IMR-90 (cell line): ENCODE results near the gene LAMA2. TPM values are rescaled to one million over a fixed set of nuclear protein-coding genes. Genes with fewer than 3 reads are reported as not detected.

ENCODE experiments used
- ATAC-seq: fragments of 200-7000 bp; cut with Tn5 transposase; 2 replicates; pipeline ENCODE4 v1.9.1; 2020; ENCODE audit warnings: low read depth, mild to moderate bottlenecking, moderate library complexity
- BruUV-seq: library from RNA; stranded (reverse); fragments of 400-500 nt; replicated peaks from 2 replicates; lab custom pipeline; 2021; lab: Mats Ljungman, UMichigan
- CTCF ChIA-PET: fragments of 300-600 bp; formaldehyde crosslinking; extraction: SDS; loops from one replicate; lab custom pipeline; 2021; ENCODE audit warnings: antibody characterized with exemption; lab: Yijun Ruan, JAX
- POLR2A ChIA-PET: fragments of 300-600 bp; sonication (Branson Sonifier 250); formaldehyde crosslinking; loops from one replicate; lab custom pipeline; 2022; ENCODE audit warnings: antibody characterized with exemption; ENCODE audit not compliant: unreplicated experiment; lab: Charles Lee
- DNase-seq: peaks from one replicate; pipeline ENCODE4 v3.0.0; 2013
- H2AFZ ChIP-seq: replicated peaks from 2 replicates; pipeline ENCODE3; 2013; ENCODE audit warnings: low read length, mild to moderate bottlenecking; ENCODE audit not compliant: poor library complexity
- H2AK5ac ChIP-seq: 2 replicates; pipeline ENCODE4 v1.6.1; 2013; ENCODE audit warnings: low read depth, low read length, inconsistent platforms
- H2AK9ac ChIP-seq: replicated peaks from 2 replicates; pipeline ENCODE3; 2013; ENCODE audit warnings: mild to moderate bottlenecking, low read depth, low read length, moderate library complexity; ENCODE audit not compliant: poor library complexity
- H2BK120ac ChIP-seq: 2 replicates; pipeline ENCODE4 v1.6.1; 2013; ENCODE audit warnings: low read depth, low read length, inconsistent platforms
- H2BK15ac ChIP-seq: 3 replicates; pipeline ENCODE4 v1.6.1; 2013; ENCODE audit warnings: low read depth, low read length, inconsistent platforms
- H2BK20ac ChIP-seq: 2 replicates; pipeline ENCODE4 v1.6.1; 2013; ENCODE audit warnings: low read depth, mild to moderate bottlenecking, inconsistent platforms, low read length, moderate library complexity
- H2BK5ac ChIP-seq: 2 replicates; pipeline ENCODE4 v1.6.1; 2013; ENCODE audit warnings: mild to moderate bottlenecking, low read depth, low read length, inconsistent platforms; ENCODE audit not compliant: poor library complexity, severe bottlenecking
- H3K14ac ChIP-seq: replicated peaks from 2 replicates; pipeline ENCODE4 v1.6.1; 2013; ENCODE audit warnings: low read depth, low read length, inconsistent platforms
- H3K18ac ChIP-seq: 2 replicates; pipeline ENCODE4 v1.6.1; 2013; ENCODE audit warnings: low read depth, low read length, control low read depth
- H3K23ac ChIP-seq: 2 replicates; pipeline ENCODE4 v1.6.1; 2013; ENCODE audit warnings: low read depth, low read length, inconsistent platforms
- H3K27ac ChIP-seq: 2 replicates; pipeline ENCODE4 v1.5.1; 2013; ENCODE audit warnings: mild to moderate bottlenecking, control low read depth, low read length; ENCODE audit not compliant: insufficient read depth
- H3K27me3 ChIP-seq: 2 replicates; pipeline ENCODE4 v1.6.1; 2013; ENCODE audit warnings: low read length; ENCODE audit not compliant: control insufficient read depth, insufficient read depth
- H3K36me3 ChIP-seq: 2 replicates; pipeline ENCODE4 v1.6.1; 2013; ENCODE audit warnings: low read length, mixed read lengths; ENCODE audit not compliant: control insufficient read depth, insufficient read depth
- H3K4ac ChIP-seq: 2 replicates; pipeline ENCODE4 v1.6.1; 2013; ENCODE audit warnings: low read depth, low read length, inconsistent platforms
- H3K4me1 ChIP-seq: 2 replicates; pipeline ENCODE4 v1.6.1; 2013; ENCODE audit warnings: low read length, mixed read lengths; ENCODE audit not compliant: control insufficient read depth, insufficient read depth
- H3K4me2 ChIP-seq: 2 replicates; pipeline ENCODE4 v1.6.1; 2013; ENCODE audit warnings: low read depth, mild to moderate bottlenecking, control low read depth, low read length, moderate library complexity
- H3K4me3 ChIP-seq: 2 replicates; pipeline ENCODE4 v1.5.1; 2013; ENCODE audit warnings: low read depth, mild to moderate bottlenecking, control low read depth, low read length, moderate library complexity; ENCODE audit not compliant: insufficient read depth
- H3K56ac ChIP-seq: 2 replicates; pipeline ENCODE4 v1.6.1; 2013; ENCODE audit warnings: low read length, inconsistent platforms; ENCODE audit not compliant: insufficient read depth; ENCODE audit errors: extremely low read depth
- H3K79me1 ChIP-seq, 2 experiments: 2 replicates each; pipeline ENCODE4 v1.6.1; 2013; ENCODE audit warnings: low read length in 2 of 2, inconsistent platforms in 1 of 2, low read depth in 1 of 2
- H3K9ac ChIP-seq: 2 replicates; pipeline ENCODE4 v1.6.1; 2013; ENCODE audit warnings: low read depth, low read length, control low read depth
- H3K9me1 ChIP-seq: 2 replicates; pipeline ENCODE4 v1.6.1; 2013; ENCODE audit warnings: low read length, inconsistent platforms; ENCODE audit not compliant: insufficient read depth
- H3K9me3 ChIP-seq: 2 replicates; pipeline ENCODE4 v1.6.1; 2013; ENCODE audit warnings: low read length; ENCODE audit not compliant: control insufficient read depth, insufficient read depth
- H4K20me1 ChIP-seq: 2 replicates; pipeline ENCODE4 v1.6.1; 2013; ENCODE audit warnings: low read length, inconsistent platforms; ENCODE audit not compliant: insufficient read depth
- H4K5ac ChIP-seq: 2 replicates; pipeline ENCODE4 v1.6.1; 2013; ENCODE audit warnings: mild to moderate bottlenecking, low read depth, low read length, control low read depth
- H4K8ac ChIP-seq, 2 experiments: 2 replicates each; pipeline ENCODE4 v1.6.1; 2013; ENCODE audit warnings: low read depth in 2 of 2, low read length in 2 of 2, control low read depth in 1 of 2, inconsistent platforms in 1 of 2
- H4K91ac ChIP-seq: 2 replicates; pipeline ENCODE4 v1.6.1; 2013; ENCODE audit warnings: low read depth, low read length, inconsistent platforms; ENCODE audit not compliant: insufficient read depth
- BHLHE40 ChIP-seq: fragments of 150-350 bp; IDR thresholded peaks from 2 replicates; pipeline ENCODE4 v1.6.1; 2016; ENCODE audit warnings: mild to moderate bottlenecking, low read depth, low read length
- CEBPB ChIP-seq: IDR thresholded peaks from 2 replicates; pipeline ENCODE4 v1.6.1; 2012; ENCODE audit warnings: low read depth, low read length, improper control_type of control experiment
- CHD1 ChIP-seq: IDR thresholded peaks from 2 replicates; pipeline ENCODE4 v1.6.1; 2012; ENCODE audit warnings: low read depth, low read length, improper control_type of control experiment
- ELK1 ChIP-seq: fragments of 150-350 bp; IDR thresholded peaks from 2 replicates; pipeline ENCODE4 v1.6.1; 2016; ENCODE audit warnings: low read depth, mild to moderate bottlenecking, low read length, moderate library complexity, borderline replicate concordance
- FOS ChIP-seq: fragments of 150-350 bp; IDR thresholded peaks from 2 replicates; pipeline ENCODE4 v1.6.1; 2016; ENCODE audit warnings: low read depth, low read length
- MAFK ChIP-seq: IDR thresholded peaks from 2 replicates; pipeline ENCODE4 v1.6.1; 2012; ENCODE audit warnings: low read depth, low read length, improper control_type of control experiment
- MAZ ChIP-seq: IDR thresholded peaks from 2 replicates; pipeline ENCODE4 v1.6.1; 2012; ENCODE audit warnings: low read depth, mild to moderate bottlenecking, low read length, improper control_type of control experiment, moderate library complexity, borderline replicate concordance
- MXI1 ChIP-seq: IDR thresholded peaks from 2 replicates; pipeline ENCODE4 v1.6.1; 2012; ENCODE audit warnings: low read depth, mild to moderate bottlenecking, low read length, moderate library complexity, borderline replicate concordance
- NFE2L2 ChIP-seq: fragments of 150-350 bp; IDR thresholded peaks from 2 replicates; pipeline ENCODE4 v1.6.1; 2016; ENCODE audit warnings: low read depth, mild to moderate bottlenecking, low read length
- POLR2A ChIP-seq: IDR thresholded peaks from 2 replicates; pipeline ENCODE4 v1.6.1; 2012; ENCODE audit warnings: mild to moderate bottlenecking, low read depth, low read length
- RAD21 ChIP-seq: IDR thresholded peaks from 2 replicates; pipeline ENCODE4 v1.6.1; 2012; ENCODE audit warnings: low read length, improper control_type of control experiment
- RCOR1 ChIP-seq: IDR thresholded peaks from 2 replicates; pipeline ENCODE4 v1.6.1; 2012; ENCODE audit warnings: mild to moderate bottlenecking, low read length, improper control_type of control experiment; ENCODE audit not compliant: insufficient replicate concordance
- RFX5 ChIP-seq: IDR thresholded peaks from 2 replicates; pipeline ENCODE4 v1.8.0; 2012; ENCODE audit warnings: low read depth, mild to moderate bottlenecking, low read length, moderate library complexity
- SMC3 ChIP-seq: fragments of 150-350 bp; IDR thresholded peaks from 2 replicates; pipeline ENCODE4 v1.6.1; 2016; ENCODE audit warnings: low read depth, mild to moderate bottlenecking, antibody characterized with exemption, low read length, moderate library complexity
- USF2 ChIP-seq: fragments of 150-350 bp; IDR thresholded peaks from 2 replicates; pipeline ENCODE4 v1.6.1; 2017; ENCODE audit warnings: mild to moderate bottlenecking, antibody characterized with exemption, low read length, low read depth
- WGBS, 2 experiments: methylation state at CpG; one replicate each; pipeline versions ENCODE4 v1.1.5 to v1.1.7; 2013; ENCODE audit warnings: missing lambda C conversion rate in 2 of 2; ENCODE audit not compliant: insufficient read length in 1 of 2; ENCODE audit errors: extremely low coverage in 2 of 2; 5-methylcytosine and 5-hydroxymethylcytosine counted together
- dilution Hi-C: fragments of 300-500 bp; cut with HindIII; formaldehyde crosslinking; loops from one replicate; pipeline ENCODE4 v1.14.3; 2018; ENCODE audit warnings: low sequenced_read_pairs; ENCODE audit not compliant: unreplicated experiment
- in situ Hi-C: fragments of 300-500 bp; cut with MboI; formaldehyde crosslinking; loops from 3 replicates; pipeline ENCODE4 v1.14.3; 2019; ENCODE audit warnings: low sequenced_read_pairs, inconsistent platforms, mixed read lengths
- intact Hi-C: fragments of 100-400 bp; cut with micrococcal nuclease; formaldehyde crosslinking; loops from 2 replicates; pipeline ENCODE4 v1.10.0; 2022
- polyA plus RNA-seq, 3 experiments: library from polyadenylated mRNA; depleted of rRNA; stranded (reverse); fragments of >200 nt; gene quantifications; 2 replicates each; pipeline ENCODE4 v1.2.3, GENCODE V29; 2012; ENCODE audit warnings: low replicate concordance in 1 of 3
- total RNA-seq: library from RNA; depleted of rRNA; stranded (reverse); fragments of >200 nt; gene quantifications from 2 replicates; pipeline ENCODE4 v1.2.3, GENCODE V29; 2012
- TF ChIP-seq, protein P1 (sequence below): conservative IDR thresholded peaks from 2 replicates; pipeline ENCODE4 v1.5.1; 2012; ENCODE audit warnings: mild to moderate bottlenecking, low read depth, low read length, improper control_type of control experiment

LAMA2 gene
- total and polyA plus RNA-seq, 2 of the 4 experiments (the other 2 are of a cell fraction) = 9.9 to 13.3 TPM

DNA sequence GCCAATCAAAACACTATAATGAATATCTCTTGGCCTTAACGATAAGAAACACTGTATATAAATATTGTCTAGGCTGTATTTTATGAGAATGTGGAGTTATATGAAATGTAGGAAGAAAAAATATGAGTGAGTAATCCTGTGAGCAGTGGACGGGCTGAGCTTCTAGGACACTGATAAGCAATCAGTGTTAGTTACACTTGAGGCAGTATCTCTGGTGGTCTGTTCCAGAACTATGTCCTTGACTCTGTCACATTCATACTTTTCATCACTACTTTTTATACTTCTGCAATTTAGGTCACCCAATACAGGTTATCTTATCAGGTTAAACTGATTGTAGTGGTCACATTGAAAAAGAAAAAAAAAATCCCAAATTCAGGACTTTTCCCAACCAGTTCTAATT lies 360.4 kb downstream of the LAMA2 start:
- H2BK20ac ChIP-seq = no peak overlapping the region
- in situ Hi-C loops = loop anchor here (10.0 kb wide), 2 partner anchors 429 to 509 kb away; no protein-coding TSS in a partner anchor
- no peak overlapping the region for H2AK5ac ChIP-seq
- H3K4me2 ChIP-seq = no peak overlapping the region
- TF ChIP-seq MXI1 (no peak), SMC3 (no peak), RFX5 (no peak), NFE2L2 (no peak), ELK1 (no peak), CHD1 (no peak), BHLHE40 (no peak), MAFK (no peak), MAZ (no peak), USF2 (no peak), RCOR1 (no peak), RAD21 (no peak), CEBPB (no peak), POLR2A (no peak), FOS (no peak)
- TF ChIP-seq, protein P1, sequence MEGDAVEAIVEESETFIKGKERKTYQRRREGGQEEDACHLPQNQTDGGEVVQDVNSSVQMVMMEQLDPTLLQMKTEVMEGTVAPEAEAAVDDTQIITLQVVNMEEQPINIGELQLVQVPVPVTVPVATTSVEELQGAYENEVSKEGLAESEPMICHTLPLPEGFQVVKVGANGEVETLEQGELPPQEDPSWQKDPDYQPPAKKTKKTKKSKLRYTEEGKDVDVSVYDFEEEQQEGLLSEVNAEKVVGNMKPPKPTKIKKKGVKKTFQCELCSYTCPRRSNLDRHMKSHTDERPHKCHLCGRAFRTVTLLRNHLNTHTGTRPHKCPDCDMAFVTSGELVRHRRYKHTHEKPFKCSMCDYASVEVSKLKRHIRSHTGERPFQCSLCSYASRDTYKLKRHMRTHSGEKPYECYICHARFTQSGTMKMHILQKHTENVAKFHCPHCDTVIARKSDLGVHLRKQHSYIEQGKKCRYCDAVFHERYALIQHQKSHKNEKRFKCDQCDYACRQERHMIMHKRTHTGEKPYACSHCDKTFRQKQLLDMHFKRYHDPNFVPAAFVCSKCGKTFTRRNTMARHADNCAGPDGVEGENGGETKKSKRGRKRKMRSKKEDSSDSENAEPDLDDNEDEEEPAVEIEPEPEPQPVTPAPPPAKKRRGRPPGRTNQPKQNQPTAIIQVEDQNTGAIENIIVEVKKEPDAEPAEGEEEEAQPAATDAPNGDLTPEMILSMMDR = no peak
- intact Hi-C loops = no loop called here
- no peak overlapping the region for H3K14ac ChIP-seq
- ATAC-seq (no peak), DNase-seq (no peak)
- no peak overlapping the region for H3K27ac ChIP-seq
- H4K20me1 ChIP-seq = no peaks in the 10 kb centered on the region
- no peak overlapping the region for H3K9ac ChIP-seq
- WGBS, 2 experiments = no CpG with 5 or more reads among the region's 2 CpGs
- H3K4ac ChIP-seq = no peak overlapping the region
- no peak overlapping the region for H4K5ac ChIP-seq
- no peaks in the 10 kb centered on the region for H3K27me3 ChIP-seq
- no peak overlapping the region for H4K8ac ChIP-seq
- no peaks in the 10 kb centered on the region for H3K79me1 ChIP-seq
- H3K23ac ChIP-seq = no peak overlapping the region
- H2BK120ac ChIP-seq = no peak overlapping the region
- H3K9me1 ChIP-seq = no peaks in the 10 kb centered on the region
- H3K4me1 ChIP-seq = no peaks in the 10 kb centered on the region
- no peak overlapping the region for H2BK15ac ChIP-seq
- no peak overlapping the region for H3K56ac ChIP-seq
- H2BK5ac ChIP-seq = no peak overlapping the region
- ChIA-PET POLR2A (no interaction called here), CTCF (interaction anchor here (0.7 kb wide), 1 partner anchor 108 kb away, joined by 3 read pairs; no protein-coding TSS in a partner anchor)
- H3K9me3 ChIP-seq = no peaks in the 10 kb centered on the region
- no peaks in the 10 kb centered on the region for H3K36me3 ChIP-seq
- dilution Hi-C loops = no loop called here
- H2AK9ac ChIP-seq = no peak overlapping the region
- BruUV-seq = no TSS peak
- H4K91ac ChIP-seq = no peak overlapping the region
- no peak overlapping the region for H3K18ac ChIP-seq
- no peak overlapping the region for H2AFZ ChIP-seq
- H3K4me3 ChIP-seq = no peak overlapping the region
